Endothelial cell (in vitro differentiated cells): ENCODE measurements around the gene DSC1. TPM values are rescaled to one million over a fixed set of nuclear protein-coding genes. Genes with fewer than 3 reads are reported as not detected.

Source experiments
- DNase-seq: peaks from one replicate; pipeline ENCODE4 v3.0.0; 2021; ENCODE audit warnings: low spot score
- H3K27ac Mint-ChIP-seq: one replicate; pipeline ENCODE4 v1.8.0; 2021; ENCODE audit warnings: mixed read lengths, inconsistent platforms; ENCODE audit not compliant: unreplicated experiment
- H3K27me3 Mint-ChIP-seq: one replicate; pipeline ENCODE4 v1.8.0; 2021; ENCODE audit warnings: mild to moderate bottlenecking, moderate library complexity, mixed read lengths, inconsistent platforms; ENCODE audit not compliant: unreplicated experiment
- H3K36me3 Mint-ChIP-seq: one replicate; pipeline ENCODE4 v1.8.0; 2021; ENCODE audit warnings: mild to moderate bottlenecking, low read depth, mixed read lengths, inconsistent platforms; ENCODE audit not compliant: unreplicated experiment
- H3K4me1 Mint-ChIP-seq: one replicate; pipeline ENCODE4 v1.8.0; 2021; ENCODE audit warnings: mild to moderate bottlenecking, mixed read lengths, inconsistent platforms; ENCODE audit not compliant: unreplicated experiment
- H3K4me3 Mint-ChIP-seq: one replicate; pipeline ENCODE4 v1.8.0; 2021; ENCODE audit warnings: mild to moderate bottlenecking, mixed read lengths, inconsistent platforms; ENCODE audit not compliant: unreplicated experiment
- H3K9me3 Mint-ChIP-seq: one replicate; pipeline ENCODE4 v1.8.0; 2021; ENCODE audit warnings: mixed read lengths, inconsistent platforms; ENCODE audit not compliant: unreplicated experiment
- CTCF ChIP-seq: fragments of 200-600 bp; sonication (generic); IDR thresholded peaks from one replicate; pipeline ENCODE4 v1.5.0; 2021; ENCODE audit warnings: antibody characterized with exemption; ENCODE audit not compliant: unreplicated experiment
- total RNA-seq: library from RNA; stranded (reverse); fragmentation: NEBNext Ultra II Directional; extraction: Animal tissue kit (Norgen Biotek cat#: 25700); gene quantifications from one replicate; pipeline ENCODE4 v1.2.1, GENCODE V29; 2021; ENCODE audit not compliant: unreplicated experiment

Gene DSC1
- total RNA-seq, 1 donor from 2014 or later, result not detected

DNA sequence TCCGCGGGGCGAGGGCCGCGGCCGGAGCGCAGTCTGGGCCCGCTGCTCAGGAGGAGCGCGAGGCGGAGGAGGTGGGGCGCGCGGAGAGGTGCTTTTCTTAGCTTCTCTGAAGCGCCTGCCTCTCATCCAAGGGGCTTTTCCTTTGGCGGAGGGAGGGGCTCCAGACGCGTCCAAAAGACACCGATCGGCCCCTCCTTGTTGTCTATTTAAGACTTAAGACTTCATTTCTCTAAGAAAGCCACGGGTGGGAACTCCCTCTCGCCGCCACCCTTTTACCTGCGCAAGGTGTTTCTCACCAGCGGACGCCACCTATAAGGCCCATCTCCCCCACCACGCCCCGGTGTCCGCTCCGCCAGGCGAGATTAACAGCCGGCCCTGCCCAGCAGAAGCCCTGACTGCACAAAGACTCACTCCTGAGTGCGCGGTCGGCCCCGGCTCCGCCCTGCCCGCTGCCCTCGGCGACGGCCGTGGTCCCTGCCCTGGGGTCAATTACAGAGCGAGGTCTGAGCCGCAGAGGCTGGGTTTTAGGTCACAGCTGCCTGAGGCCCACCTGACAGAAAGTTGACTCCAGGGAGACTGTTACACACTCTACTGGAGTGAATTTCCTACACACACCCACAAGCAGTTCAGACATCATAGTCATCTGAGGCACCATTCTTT, 60.5 kb downstream of the DSC1 start, which contains the start of gene DSC2:
Gene DSC2, minus strand, starts transcription at position 397 of the 660 bp plus-strand sequence. CDS start 450 bp downstream, outside the sequence.
- peak; percentile 67 for DNase-seq
- Mint-ChIP-seq H3K27ac (peak within 1 kb of the TSS; percentile 87), H3K9me3 (no peaks in the 10 kb centered on the region), H3K36me3 (peaks cover 4% of the 10 kb centered on the region), H3K27me3 (no peaks in the 10 kb centered on the region), H3K4me1 (peaks cover 31% of the 10 kb centered on the region), H3K4me3 (peak within 1 kb of the TSS; percentile 95)
- TF ChIP-seq CTCF, result no peak

DNA sequence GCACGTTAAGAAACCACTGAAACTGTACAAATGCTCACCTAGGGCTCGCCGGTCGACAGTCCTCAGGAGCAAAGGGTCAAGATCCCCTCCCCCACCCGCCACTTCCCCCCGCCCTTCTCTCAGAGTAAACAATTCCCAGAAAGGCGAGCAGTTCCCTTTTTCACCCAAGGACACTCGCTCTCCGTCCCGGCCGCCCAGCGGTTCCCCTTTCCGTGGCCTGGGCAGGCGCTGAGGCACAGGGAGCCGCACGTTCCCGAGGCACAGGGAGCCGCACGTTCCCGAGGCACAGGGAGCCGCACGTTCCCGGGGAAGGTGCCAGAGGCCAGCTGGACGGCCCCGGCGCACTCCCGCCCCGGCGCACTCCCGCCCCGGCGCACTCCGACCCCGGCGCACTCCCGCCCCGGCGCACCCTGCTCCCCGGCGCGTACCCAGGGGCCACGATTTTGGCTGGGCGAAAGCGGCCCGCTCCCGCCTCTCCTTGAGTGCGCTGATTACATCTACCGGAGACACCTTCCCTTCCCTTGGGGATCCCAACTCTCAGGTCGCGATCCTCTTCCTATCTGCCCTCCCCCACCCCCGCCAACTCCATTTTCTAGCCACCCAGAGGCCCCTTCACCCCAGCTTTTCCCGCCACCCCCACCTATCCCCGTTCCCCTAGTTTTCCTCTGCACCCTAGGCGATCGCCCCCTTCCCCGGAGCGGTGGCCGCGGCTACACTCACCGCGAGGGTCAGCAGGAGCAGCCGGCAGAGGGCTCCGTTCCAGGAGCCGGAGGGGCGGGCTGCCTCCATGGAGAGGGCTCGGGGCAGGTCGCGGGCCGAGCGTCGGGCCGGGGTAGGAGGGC, 61.3 kb downstream of the DSC1 start:
- H3K36me3 Mint-ChIP-seq, result peaks cover 4% of the 10 kb centered on the region
- H3K27me3 Mint-ChIP-seq, result no peaks in the 10 kb centered on the region
- peak; percentile 16 for TF ChIP-seq CTCF
- peak; percentile 64 for DNase-seq
- H3K4me3 Mint-ChIP-seq, result peak overlapping the region; percentile 95
- no peaks in the 10 kb centered on the region for H3K9me3 Mint-ChIP-seq
- H3K4me1 Mint-ChIP-seq, result peaks cover 31% of the 10 kb centered on the region
- peak overlapping the region; percentile 93 for H3K27ac Mint-ChIP-seq

GRCh38 chr18:31100436-31101182, 62.0 kb downstream of the DSC1 start:
- Mint-ChIP-seq H3K36me3 (peaks cover 4% of the 10 kb centered on the region), H3K27me3 (no peaks in the 10 kb centered on the region), H3K27ac (peak overlapping the region; percentile 93), H3K4me1 (peaks cover 31% of the 10 kb centered on the region), H3K4me3 (peak overlapping the region; percentile 95), H3K9me3 (no peaks in the 10 kb centered on the region)
- DNase-seq, result peak; percentile 47
- no peak for TF ChIP-seq CTCF

DNA sequence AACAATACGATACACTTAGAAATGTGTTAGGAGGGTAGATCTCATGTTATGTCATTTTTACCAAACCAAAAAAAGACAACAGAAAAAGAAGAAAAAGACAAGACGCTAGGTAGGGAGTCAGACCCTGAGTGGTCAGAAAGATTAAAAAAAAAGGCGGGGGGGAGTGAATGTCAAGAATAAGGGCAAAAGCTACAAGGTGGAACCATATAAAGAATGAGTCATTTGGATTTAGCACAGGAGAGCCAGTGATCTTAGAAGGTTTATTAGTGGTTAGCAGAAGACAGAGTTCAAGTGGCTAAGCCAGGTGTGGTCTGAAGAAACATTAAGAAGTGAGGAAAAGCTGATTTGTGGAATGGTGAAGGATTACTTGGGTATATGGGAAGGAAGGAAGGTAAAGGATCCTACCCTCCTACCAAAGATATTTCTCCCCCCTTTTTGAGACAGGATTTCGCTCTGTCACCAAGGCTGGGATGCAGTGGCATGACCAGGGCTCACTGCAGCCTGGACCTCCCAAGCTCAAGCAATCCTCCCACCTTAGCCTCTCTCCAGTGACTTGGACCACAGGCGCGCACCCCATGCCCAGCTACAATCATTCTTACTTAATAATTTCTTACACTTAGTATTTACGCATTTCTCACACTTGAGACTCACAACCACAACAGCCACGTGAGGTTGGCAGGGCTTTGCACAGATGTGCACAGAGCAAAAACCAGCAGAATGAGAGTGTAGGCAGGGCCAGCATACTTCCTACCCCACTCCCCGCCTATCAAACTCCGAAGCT, 63.0 kb downstream of the DSC1 start:
- Mint-ChIP-seq H3K27ac (no peak overlapping the region), H3K4me3 (peak overlapping the region; percentile 95), H3K36me3 (peaks cover 4% of the 10 kb centered on the region), H3K27me3 (no peaks in the 10 kb centered on the region), H3K9me3 (no peaks in the 10 kb centered on the region), H3K4me1 (peaks cover 26% of the 10 kb centered on the region)
- TF ChIP-seq CTCF, result no peak
- DNase-seq, result no peak
